ENCODE results near the gene MEAK7. TPM values are rescaled to one million over a fixed set of nuclear protein-coding genes. Genes with fewer than 3 reads are reported as not detected.

Gene MEAK7
- total RNA-seq, 1 donor from 2014 or later: 47.9 TPM

DNA sequence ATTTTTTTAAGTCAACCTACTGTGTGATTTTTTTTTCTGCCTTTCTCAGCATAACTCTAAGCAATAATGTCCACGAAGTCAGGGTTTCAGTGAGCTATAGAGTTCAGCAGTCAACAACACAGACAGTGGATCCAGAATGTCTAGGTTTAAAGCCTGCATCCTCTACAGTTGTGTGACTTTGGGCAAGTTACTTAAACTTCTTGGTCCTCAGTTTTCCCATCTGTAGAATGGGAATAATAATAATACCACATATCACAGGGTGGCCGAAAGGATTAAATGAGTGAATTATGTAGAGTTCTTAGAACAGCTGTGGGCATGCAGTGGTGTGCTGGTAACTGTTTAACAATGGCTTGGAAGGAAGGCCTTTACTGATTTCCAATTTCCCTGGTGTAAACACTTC is 38.8 kb upstream of the MEAK7 start:
- FAIRE-seq (no peak), DNase-seq (ENCODE audit: low read depth) (no peak)
- Histone ChIP-seq H3K36me3 (ENCODE audit: control insufficient read depth, insufficient read depth, low read length) (no peaks in the 10 kb centered on the region), H3K27me3 (ENCODE audit: control insufficient read depth, insufficient read depth, low read length) (no peaks in the 10 kb centered on the region), H3K4me3 (ENCODE audit: low read depth, low read length) (no peak overlapping the region)
- TF ChIP-seq, protein P1, sequence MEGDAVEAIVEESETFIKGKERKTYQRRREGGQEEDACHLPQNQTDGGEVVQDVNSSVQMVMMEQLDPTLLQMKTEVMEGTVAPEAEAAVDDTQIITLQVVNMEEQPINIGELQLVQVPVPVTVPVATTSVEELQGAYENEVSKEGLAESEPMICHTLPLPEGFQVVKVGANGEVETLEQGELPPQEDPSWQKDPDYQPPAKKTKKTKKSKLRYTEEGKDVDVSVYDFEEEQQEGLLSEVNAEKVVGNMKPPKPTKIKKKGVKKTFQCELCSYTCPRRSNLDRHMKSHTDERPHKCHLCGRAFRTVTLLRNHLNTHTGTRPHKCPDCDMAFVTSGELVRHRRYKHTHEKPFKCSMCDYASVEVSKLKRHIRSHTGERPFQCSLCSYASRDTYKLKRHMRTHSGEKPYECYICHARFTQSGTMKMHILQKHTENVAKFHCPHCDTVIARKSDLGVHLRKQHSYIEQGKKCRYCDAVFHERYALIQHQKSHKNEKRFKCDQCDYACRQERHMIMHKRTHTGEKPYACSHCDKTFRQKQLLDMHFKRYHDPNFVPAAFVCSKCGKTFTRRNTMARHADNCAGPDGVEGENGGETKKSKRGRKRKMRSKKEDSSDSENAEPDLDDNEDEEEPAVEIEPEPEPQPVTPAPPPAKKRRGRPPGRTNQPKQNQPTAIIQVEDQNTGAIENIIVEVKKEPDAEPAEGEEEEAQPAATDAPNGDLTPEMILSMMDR (IDR thresholded peaks at IDR 0.05; ENCODE audit: insufficient read depth, low read length, severe bottlenecking): no peak

DNA sequence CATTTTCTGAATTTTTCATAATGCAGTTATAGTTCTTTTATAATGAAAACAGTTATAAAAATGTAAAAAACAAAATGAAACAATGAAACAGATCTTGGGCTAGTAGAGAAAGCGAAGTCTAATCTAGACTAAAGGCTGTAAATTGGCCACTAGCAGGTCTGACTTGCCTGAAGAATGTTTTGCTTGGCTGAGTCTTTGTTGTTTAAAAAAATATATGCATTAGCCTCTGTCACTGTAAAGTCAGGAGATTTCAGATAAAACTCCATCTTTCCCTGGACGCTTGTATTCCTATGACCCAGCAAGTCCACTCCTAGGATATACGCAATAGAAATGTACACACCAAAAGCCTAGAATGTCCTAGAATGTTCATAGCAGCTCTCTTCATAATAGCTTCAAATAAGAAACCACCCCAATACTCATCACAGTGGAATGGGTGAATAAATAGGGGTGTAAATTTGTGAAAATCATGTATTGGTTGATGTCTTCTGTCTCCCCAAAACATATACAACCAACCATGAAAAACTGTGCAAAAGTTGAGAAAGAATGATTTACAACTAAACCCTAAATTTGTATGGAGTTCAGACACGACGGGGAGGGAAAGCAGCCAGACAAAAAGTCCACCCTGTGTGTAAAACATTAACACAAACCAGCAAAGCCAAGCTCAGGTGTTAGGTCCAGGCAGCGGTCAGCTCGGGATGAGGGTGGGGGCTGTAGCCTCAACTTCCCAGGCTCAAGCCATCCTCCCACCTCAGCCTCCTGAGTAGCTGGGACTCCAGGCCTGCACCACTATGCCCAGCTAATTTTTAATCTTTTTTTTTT is 37.7 kb upstream of the MEAK7 start:
- Histone ChIP-seq H3K36me3 (ENCODE audit: control insufficient read depth, insufficient read depth, low read length) (no peaks in the 10 kb centered on the region), H3K4me3 (ENCODE audit: low read depth, low read length) (no peak overlapping the region), H3K27me3 (ENCODE audit: control insufficient read depth, insufficient read depth, low read length) (no peaks in the 10 kb centered on the region)
- no peak for FAIRE-seq
- TF ChIP-seq, protein P1 (IDR thresholded peaks at IDR 0.05; ENCODE audit: insufficient read depth, low read length, severe bottlenecking): no peak
- DNase-seq (ENCODE audit: low read depth): no peak

DNA sequence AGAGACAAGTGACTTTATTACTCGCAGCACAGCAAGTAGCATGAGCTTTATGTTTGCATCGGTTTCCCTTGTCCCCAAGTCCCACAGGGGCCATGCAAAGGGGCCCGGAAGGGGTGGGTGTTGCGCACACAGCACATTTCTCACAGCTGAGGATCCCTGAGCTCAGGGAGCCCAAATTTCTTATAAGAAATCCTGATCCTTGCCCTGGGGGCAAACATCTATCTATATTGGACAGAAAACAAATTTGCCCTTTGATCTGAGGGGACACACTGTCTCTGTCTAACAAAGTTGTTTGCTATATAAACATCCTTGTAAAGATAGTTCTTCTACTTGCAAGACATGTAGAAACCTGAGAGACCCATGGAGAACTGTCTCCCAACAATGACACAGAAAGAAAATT is 35.7 kb upstream of the MEAK7 start:
- no peaks in the 10 kb centered on the region for H3K27me3 ChIP-seq (ENCODE audit: control insufficient read depth, insufficient read depth, low read length)
- H3K4me3 ChIP-seq (ENCODE audit: low read depth, low read length): no peak overlapping the region
- TF ChIP-seq, protein P1 (IDR thresholded peaks at IDR 0.05; ENCODE audit: insufficient read depth, low read length, severe bottlenecking): no peak
- DNase-seq (ENCODE audit: low read depth): no peak
- FAIRE-seq: no peak
- H3K36me3 ChIP-seq (ENCODE audit: control insufficient read depth, insufficient read depth, low read length): no peaks in the 10 kb centered on the region

DNA sequence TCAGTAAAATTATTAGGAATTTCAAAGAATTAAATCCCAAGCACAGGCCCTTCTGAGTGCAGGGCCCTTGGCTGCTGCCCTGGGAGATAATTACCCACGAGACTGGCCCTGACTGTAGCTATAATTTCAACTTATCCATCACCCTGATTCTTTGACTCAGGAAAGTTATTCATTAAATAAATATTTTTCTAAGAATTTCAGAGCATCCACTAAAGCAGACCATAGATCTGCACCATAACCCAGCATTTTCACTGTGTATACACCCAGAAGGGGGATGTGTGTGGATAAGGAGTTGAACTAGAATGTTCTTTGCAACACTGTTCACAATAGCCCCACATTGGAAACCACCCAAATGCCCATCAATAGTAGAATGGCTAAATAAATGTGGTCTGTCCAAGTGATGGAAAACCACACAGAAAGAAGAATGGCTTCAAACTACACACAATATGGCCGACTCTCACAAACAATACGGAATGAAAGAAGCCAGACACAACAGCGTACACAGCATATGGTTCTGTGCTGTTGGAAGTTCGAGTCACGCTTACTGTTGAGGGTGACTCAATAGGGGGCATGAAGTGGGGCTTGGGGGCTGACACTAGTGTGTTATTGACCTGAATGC is 33.9 kb upstream of the MEAK7 start:
- DNase-seq (ENCODE audit: low read depth): no peak
- TF ChIP-seq, protein P1 (IDR thresholded peaks at IDR 0.05; ENCODE audit: insufficient read depth, low read length, severe bottlenecking): no peak
- Histone ChIP-seq H3K36me3 (ENCODE audit: control insufficient read depth, insufficient read depth, low read length) (no peaks in the 10 kb centered on the region), H3K27me3 (ENCODE audit: control insufficient read depth, insufficient read depth, low read length) (no peaks in the 10 kb centered on the region), H3K4me3 (ENCODE audit: low read depth, low read length) (no peak overlapping the region)
- no peak for FAIRE-seq

DNA sequence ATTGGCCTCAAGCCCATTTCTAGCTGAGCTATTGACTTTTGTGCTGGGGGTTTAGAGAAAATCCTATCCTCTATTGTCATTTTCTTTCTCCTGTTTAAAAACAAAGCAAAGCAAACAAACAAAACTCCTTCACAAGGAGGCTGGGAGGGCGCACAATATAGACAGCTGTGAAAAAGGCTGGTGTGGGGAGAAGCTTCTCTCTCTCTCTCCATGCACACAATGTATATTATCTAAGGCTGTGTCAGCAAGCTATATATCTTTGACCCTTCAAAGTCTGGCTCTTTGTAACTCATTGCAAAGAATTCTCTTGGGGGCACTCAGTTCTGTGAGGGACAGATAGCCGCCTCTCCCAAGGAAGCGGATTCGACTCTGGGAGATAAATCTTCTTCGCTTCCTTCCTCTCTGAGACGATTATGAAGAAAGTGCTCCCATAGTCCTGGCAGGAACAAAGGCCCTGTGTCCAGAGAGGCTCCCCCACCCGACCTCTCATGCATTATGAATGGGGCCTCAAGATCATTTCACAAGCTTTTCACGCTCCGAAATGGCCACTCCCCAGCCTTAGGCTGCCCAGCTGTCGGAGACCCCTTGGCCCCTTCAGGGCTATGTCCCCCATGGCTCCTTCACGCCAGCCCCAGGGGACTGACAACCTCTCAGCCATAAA is 33.2 kb upstream of the MEAK7 start:
- H3K4me3 ChIP-seq (ENCODE audit: low read depth, low read length): no peak overlapping the region
- H3K36me3 ChIP-seq (ENCODE audit: control insufficient read depth, insufficient read depth, low read length): no peaks in the 10 kb centered on the region
- DNase-seq (ENCODE audit: low read depth): no peak
- TF ChIP-seq, protein P1 (IDR thresholded peaks at IDR 0.05; ENCODE audit: insufficient read depth, low read length, severe bottlenecking): no peak
- no peaks in the 10 kb centered on the region for H3K27me3 ChIP-seq (ENCODE audit: control insufficient read depth, insufficient read depth, low read length)
- no peak for FAIRE-seq

Data from bronchial epithelial cell (primary cell).